ENCODE results near the gene FAM24B.

- TF ChIP-seq CTCF (IDR thresholded peaks at IDR 0.05; ENCODE audit: insufficient read depth, low read depth, low read length) (no peak), EZH2 (IDR thresholded peaks at IDR 0.05; ENCODE audit: insufficient read depth, low read length) (no peak)
Observed at GRCh38 chr10:122849900-122850605, 29.3 kb downstream of the FAM24B start.
